ENCODE results near the gene DNMT3B.
"Not testable (repeated sequence)": the region's sequence is repeated elsewhere in the genome, so short reads cannot be mapped to it uniquely, and the experiment has no call there.

Gene DNMT3B

DNA sequence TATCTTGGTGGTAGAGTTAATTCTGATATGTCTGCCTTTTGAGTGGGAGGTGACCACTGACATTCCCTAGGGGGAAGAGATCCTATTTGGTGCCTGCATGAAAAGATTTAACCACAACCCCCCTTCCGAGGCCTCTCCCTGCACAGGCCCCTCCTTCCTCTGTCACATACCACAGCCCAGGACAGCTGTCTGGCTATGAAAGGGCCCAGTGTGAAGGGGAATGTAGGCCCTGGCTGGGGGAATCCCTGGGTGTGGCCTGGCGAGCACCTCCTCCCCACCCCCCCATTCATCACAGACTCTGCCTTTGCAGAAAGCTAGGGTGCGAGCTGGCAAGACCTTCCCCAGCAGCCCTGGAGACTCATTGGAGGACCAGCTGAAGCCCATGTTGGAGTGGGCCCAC is 30.1 kb downstream of the DNMT3B start:
- peak; percentile 58 for DNase-seq

DNA sequence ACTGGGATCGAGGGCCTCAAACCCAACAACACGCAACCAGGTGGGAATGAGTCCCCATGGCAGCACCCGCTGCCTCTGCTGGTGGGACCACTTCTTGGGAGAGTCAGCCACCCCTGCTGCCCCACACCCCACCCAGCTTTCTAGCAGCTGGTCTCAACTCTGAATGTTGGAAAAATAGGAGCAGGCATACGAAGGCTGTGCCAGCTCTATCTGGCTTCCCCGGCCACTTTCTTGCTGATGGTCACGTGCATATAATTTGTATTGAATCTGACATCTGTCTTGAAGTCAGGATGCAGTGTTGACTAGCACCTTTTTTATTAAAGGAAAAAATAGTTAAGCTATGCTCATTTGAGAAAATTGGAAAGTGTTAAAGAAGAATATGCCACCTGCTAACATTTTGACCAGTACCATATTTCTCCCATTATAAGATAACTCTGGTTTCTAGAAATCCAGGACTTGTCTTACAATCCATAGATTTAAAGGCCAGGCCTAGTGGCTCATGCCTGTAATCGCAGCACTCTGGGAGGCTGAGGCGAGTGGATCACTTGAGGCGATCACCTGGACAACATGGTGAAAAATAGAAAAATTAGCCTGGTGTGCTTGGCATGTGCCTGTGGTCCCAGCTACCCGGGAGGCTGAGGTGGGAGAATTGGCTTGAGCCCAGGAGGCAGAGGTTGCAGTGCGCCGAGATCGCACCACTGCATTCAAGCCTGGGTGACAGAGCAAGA is 30.7 kb downstream of the DNMT3B start:
- no peak for DNase-seq

DNA sequence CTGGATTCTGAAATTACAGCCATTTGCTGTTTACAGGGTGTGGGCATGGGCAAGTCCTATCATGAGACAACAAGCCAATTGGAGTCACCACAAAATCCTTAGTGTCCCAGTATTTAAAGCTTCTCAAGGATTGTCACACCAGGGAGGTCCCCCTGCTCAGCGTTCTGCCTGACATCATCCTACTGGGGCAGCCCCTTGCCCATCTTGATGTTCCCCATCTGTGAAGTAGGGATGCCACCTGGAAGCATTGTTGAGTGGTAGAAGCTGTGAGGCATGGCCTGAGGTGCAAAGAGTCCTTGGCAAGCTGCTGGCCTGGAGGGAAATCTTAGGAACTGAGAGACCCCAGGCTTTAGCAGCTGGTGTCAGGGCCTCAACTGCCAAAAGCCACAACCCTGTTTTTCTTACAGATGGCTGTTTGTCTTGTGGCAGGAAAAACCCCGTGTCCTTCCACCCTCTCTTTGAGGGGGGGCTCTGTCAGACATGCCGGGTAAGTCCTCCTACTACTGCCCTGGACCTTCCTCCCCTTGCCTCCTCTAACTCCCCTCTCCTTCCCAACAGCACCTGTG is 34.3 kb downstream of the DNMT3B start:
- no peak for DNase-seq

DNA sequence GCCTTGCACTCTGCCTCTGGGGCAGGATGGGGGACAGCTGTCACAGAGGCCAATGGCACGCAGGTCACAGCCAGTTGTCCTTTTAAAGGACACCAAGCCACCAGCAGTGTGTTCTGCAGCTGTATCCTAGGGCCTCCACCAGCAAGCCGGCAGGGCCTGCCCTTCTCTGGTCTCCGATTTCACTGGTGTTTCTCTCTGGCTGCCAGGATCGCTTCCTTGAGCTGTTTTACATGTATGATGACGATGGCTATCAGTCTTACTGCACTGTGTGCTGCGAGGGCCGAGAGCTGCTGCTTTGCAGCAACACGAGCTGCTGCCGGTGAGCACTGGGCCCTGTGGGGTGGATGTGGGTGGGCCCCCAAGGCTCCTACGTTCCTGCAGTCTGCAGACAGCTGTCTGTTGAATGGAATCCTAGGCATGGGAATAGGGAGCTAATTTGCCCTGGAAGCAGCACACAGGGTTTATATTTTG is 34.8 kb downstream of the DNMT3B start:
- peak; percentile 29 for DNase-seq

DNA sequence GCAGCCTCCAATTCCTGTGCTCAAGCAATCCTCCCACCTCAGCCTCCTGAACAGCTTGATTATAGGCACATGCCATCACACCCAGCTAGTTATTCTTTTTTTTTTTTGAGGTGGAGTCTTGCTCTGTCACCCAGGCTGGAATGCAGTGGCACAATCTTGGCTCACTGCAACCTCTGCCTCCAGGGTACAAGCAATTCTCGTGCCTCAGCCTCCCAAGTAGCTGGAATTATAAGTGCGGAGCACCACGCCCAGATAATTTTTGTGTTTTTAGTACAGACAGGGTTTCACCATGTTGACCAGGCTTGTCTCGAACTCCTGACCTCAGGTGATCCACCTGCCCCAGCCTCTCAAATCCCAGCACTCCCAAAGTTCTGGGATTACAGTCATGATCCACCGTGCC is 35.4 kb downstream of the DNMT3B start:
- not testable (repeated sequence) for DNase-seq

DNA sequence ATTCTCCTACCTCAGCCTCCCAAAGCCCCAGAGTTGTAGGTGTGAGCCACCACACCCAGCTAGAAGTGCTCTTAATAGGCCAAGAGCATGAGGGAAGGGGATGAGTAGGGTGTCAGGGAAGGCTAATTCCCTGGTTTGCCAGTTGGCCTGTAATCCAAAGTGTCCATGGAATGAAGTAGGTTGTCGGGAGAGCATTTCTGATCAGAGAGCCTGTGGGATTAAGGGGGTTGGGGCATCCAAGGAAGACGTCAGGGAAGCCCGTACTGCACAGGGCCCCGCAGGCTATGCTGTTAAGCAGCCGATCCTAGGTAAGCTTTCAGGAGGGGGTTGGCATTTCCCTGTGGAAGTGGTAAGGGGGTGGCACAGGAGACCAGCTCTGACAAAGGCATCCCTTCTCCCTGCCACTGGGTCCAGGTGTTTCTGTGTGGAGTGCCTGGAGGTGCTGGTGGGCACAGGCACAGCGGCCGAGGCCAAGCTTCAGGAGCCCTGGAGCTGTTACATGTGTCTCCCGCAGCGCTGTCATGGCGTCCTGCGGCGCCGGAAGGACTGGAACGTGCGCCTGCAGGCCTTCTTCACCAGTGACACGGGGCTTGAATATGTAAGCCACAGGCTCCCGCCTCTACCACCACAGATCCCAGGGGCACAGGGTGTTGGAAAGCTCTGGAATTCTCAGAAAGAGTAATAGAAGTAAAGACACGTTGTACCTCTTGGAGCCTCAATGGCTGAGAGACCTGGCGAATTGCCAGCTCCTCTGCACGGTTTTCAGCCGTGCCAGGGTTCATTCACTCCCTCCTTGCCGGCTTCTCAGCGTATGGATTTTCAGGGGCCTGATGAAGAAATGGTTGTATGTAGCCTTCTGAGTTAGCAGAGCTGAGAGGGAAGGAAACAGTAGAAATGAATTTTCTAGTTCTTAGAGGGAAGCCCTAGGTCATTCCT is 36.1 kb downstream of the DNMT3B start:
- no peak for DNase-seq

DNA sequence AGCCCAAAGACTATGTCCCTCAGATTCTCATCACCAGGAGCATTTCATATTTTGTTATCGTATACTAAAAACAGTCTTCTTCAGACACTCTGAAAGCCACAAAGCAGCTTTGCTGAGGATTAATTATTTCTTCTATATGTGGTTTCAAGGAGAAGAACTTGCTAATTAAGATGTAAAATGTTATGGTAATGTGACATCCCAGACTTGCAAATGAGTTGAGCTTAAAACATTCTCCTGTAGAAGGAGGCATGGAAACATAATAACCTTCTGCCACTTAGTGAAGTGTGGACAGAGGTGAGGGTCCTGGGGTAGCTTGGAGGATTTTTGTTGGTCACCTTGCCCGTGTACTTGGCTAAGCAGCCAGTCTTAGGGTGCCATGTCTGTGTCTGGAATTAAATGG is 40.9 kb downstream of the DNMT3B start:
- no peak for DNase-seq

DNA sequence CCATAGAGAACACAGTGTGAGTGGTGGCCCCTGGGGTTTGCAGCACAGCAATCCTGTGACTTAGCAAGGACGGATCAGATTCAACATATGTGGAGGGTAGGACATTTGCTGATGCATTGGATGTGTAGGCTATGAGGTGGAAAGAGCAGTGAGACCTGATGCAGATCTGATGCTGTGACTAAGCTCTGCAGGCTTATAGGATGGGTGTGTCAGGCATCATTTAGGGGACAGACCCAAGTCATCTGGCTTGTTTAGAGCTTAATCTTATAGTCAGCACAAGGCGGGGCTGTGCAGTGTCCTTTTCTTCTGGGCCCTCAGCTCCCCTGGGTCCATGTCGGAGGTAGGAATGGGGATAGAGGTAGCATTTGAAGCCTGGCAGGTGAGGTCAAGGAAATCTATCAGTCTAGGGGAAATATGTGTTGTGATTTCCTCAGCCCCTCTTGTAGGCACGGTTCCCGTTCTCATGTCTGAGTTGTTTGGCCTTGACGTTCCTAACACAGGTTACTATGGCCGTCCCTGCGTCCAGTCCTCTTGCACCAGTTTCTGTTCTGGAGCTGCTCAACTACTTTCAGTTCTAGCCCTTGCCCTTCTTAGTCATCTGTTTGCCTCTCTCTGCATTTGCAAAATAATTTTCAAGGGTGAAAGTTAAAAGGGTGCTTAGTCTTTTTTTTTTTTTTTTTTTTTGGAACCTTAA is 42.0 kb downstream of the DNMT3B start:
- DNase-seq = no peak

DNA sequence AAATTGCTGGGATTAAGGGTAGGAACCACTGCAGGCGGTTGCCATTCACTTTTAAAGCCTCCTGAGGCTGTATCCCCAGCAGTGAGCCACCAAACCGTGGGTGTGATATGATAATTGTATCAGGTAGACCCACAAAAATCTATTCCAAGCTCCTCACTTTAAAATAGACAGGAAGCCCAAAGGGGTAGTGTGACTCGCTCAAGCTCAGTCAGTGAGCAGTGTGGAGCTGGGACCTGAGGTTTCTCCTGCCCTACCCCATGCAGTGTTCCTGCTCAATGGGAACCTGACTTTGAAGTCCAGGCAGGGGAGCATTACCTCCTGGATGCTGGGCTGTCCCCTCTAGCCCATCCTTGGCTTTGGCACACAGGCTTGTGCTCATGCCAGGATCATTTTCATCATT is 42.6 kb downstream of the DNMT3B start:
- DNase-seq = no peak

DNA sequence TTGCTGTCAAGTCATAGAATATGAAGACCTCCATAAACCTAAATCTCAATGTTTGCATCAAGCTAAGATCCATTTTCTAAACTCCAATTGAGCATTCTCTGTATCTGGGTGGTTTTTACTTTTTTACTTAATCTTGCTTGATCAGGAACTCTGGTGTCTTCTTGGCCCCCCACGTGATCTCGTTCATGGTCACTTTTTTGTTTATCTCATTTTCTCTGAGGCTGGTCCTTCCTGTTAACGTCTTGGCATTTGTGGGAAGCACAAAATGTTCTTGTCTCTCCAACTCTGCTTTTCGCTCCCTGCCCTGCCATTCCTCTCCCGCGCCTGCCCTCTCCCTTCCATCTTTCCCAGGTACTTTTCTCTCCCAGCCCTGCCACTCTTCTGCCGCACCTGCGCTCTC is 43.5 kb downstream of the DNMT3B start:
- no peak for DNase-seq

DNA sequence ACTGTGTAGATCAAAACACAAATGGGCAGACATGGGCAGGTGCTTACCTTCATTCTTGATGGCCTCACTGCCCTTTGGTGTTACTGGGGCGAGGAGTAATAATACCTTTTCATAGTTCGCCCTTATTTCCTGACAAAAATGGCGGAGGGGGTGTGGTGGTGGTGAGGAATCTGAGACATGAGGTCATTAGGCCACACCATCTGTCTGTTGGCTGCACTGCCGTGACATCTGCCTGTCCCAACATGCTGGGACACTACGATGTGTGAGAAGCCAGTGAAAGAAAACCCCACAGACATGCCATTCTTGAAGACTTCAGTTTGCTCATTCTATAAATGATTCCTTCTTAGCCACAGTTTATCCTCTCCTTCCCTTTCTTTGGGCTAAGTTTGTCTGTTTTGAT is 44.2 kb downstream of the DNMT3B start:
- no peak for DNase-seq

DNA sequence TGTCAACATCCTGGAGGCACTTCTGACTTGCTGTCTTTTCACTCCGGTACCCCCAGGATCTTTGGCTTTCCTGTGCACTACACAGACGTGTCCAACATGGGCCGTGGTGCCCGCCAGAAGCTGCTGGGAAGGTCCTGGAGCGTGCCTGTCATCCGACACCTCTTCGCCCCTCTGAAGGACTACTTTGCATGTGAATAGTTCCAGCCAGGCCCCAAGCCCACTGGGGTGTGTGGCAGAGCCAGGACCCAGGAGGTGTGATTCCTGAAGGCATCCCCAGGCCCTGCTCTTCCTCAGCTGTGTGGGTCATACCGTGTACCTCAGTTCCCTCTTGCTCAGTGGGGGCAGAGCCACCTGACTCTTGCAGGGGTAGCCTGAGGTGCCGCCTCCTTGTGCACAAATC is 45.5 kb downstream of the DNMT3B start:
- DNase-seq = no peak

DNA sequence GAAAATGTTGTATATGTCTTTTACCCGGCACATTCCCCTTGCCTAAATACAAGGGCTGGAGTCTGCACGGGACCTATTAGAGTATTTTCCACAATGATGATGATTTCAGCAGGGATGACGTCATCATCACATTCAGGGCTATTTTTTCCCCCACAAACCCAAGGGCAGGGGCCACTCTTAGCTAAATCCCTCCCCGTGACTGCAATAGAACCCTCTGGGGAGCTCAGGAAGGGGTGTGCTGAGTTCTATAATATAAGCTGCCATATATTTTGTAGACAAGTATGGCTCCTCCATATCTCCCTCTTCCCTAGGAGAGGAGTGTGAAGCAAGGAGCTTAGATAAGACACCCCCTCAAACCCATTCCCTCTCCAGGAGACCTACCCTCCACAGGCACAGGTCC is 46.3 kb downstream of the DNMT3B start:
- DNase-seq = no peak

DNA sequence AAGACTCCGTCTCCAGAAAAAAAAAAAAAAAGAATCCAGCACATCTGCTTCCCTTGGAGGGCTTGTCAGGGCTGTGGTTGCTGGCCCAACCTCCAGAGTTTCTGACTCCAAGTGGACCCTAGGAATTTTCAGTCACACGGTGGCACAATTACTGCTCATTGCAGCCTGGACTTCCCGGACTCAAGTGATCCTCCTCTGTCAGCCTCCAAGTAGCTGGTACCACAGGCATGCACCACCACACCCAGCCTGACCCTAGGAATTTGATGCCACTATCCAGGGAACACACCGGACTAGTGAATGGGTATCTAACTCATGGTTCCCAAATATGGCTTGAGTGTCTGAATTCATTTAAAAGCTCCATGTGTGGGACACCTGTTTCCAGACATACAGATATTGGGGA is 47.7 kb downstream of the DNMT3B start:
- no peak for DNase-seq

DNA sequence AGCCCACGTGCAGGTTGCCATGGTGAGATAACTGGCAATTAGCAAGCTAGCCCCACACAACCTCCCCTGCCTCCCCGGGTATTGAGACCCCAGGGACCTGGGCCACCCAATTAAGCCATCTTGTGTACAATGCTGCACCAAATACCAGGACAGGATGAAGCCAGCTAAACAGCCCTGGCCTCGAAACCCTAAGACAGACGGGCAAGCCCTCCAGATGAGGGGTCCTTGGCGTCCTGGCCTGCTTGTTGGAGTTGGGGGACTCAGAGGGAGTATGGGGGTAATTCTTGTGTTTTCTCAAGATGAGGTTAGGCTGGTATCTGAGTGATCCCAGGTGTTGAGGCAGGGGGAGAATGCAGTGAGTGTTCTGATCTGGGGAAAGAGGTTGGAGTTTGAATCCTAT is 48.8 kb downstream of the DNMT3B start:
- no peak for DNase-seq

DNA sequence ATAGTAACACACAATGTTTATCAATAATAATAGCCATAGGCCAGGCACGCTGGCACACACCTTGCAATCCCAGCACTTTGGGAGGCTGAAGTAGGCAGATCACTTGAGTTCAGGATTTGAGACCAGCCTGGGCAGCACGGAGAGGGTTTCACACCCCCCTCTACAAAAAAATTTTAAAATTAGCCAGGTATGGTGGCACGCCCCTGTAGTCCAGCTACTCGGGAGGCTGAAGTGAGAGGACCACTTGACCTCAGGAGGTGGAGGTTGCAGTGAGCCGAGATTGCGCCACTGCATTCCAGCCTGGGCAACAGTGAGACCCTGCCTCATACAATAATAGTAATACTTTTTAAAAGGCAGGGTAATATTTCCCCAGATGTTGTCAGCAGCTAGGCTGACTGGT is 49.7 kb downstream of the DNMT3B start:
- no peak for DNase-seq

DNA sequence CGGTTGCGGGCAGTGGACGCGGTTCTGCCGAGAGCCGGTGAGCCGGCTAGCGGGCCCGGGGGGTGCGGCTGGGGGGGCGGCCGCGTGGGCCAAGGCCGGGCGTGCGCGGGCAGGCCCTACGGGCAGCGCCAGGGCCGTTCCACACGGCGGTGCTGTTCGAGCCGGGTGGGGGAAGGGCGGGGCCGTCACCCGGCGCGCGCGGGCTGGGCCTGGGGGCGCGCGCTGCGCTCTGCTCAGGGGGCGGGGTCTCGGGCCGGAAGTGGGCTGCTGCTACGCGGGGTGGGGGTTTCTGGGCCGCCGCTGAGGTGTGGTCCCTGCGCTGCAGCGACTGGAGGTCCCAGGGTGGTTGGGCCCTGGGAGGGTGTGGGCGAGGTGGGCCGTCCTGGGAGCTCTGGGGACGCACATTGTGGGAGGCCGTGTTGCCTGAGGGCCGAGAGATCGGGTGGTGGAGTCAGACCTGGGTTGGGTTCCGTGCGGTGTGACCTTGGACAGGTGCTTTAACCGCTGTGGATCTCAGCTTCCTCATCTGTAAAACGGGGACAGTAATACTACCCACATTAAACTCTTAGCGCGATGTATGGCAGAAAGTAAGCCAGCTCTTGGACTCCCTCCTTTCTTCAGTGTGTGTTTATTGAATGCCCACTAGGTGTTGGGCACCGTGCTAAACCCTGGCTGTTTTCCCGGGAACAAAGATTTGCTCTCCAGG is 58.0 kb downstream of the DNMT3B start:
- peak; percentile 75 for DNase-seq

DNA sequence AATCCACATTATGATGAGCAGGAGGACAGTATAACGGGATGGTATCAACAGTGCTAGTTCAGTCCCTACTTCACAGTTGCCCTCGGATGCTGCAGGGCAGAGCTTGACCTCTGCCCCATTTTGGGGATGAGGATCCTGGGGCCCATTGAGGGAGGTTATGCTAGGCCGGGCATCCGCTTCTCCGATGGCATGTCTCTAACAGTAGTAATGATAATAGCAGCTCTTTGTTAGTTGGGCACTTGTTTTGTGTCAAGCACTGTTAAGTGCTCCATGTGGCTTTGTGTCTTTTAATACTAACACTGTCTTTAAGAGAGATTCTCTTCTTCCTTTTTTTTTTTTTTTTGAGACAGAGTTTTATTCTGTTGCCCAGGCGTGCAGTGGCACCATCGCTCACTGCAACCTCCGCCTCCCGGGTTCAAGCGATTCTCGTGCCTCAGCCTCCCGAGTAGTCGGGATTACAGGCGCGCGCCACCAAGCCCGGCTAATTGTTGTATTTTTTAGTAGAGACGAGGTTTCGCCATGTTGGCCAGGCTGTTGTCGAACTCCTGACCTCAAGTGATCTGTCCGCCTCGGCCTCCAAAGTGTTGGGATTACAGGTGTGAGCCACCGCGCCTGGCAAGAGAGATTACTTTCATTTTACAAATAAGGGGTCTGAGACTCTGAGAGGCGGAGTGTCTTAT is 58.7 kb downstream of the DNMT3B start:
- DNase-seq = no peak

DNA sequence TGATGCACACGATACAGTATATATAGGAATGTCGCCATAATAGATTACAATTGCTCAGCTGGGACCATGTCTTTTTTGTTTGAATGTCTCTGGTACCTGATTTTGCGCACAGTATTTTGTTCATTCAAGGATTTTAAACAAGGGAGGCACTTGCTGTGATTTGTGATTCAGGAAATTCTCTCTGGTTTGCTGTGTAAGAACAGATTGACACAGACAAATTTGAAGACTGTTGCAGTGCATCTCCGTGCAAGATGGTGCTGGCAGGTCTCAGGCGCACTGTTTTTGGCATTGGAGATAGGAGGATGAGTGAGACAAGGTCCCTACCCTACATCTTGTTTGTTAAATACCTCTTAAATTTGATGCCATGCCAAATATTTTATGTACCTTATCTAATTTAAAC is 60.0 kb downstream of the DNMT3B start:
- no peak for DNase-seq

DNA sequence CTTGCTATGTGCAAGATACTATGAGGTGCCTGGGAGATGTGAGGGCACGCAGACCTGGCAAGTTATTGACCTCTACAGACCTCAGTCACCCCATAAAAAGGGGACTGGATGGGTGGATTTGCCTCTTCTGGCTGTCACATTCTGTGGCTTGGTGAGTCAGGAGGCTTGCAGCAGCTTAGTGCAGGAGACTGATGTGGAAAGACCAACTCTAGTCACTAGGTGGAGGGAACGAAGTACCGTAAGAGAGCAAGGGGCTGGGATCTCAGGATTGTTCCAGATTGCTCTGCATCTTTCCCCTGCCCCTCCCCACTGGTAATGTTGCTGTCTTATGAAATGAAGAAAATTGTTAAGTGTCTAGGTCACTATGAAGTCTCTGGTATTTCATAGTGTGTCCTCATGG is 60.9 kb downstream of the DNMT3B start:
- peak; percentile 81 for DNase-seq

DNA sequence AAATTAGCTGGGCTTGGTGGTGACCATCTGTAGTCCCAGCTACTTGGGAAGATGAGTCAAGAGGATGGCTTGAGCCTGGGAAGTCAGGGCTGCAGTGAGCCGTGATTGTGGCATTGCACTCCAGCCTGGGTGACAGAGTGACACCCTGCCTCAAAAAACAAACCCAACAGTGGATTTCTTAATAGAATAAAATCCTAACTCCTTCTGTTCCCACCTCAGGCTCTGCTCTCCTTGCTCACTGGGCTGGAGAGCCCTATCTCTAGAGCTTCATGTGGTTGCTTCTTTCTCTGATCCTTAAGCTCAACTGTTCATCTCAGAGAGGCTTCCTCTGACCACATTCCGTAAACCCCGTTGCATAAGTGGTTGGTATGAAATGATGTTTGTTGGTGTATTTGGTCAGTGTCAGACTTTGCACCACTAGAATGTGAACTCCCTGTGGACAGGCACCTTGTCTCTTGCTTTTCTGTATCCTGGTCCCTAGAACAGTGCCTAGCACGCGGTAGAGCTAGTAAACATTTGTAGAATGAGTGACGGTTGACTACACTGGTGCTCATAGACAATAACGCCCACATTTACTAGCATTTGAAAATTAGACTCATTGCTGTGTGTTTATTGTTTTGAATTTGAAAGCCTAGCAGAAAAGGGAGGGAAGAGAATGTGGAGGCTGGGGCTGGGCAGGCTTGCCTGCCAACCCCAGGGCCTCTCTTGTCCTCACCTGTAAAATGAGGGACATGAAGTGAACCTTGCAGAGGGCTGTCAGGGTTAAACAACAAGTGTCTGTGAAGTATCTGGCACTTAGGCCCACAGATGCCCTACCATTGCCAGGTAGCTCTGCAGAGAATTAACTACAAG is 61.8 kb downstream of the DNMT3B start:
- DNase-seq = peak; percentile 43

Data from fibroblast of skin of scalp (primary cell).